Sigmoid colon (tissue), 7 donors: ENCODE results near the gene DCANP1. TPM values are rescaled to one million over a fixed set of nuclear protein-coding genes. Genes with fewer than 3 reads are reported as not detected.
A peak's percentile ranks its signal among the peaks of the same experiment; 100 is the strongest.

ENCODE experiments used
- DNase-seq: peaks from one replicate; pipeline ENCODE4 v3.0.0-alpha.2; 2019
- H3K27ac ChIP-seq, 4 donors: fragments of 200-600 bp; sonication (generic); one replicate each; pipeline ENCODE4 v1.5.1; 2016 to 2019; ENCODE audit warnings: mild to moderate bottlenecking in 1 of 4
- H3K27me3 ChIP-seq, 3 donors: fragments of 200-600 bp; sonication (generic); one replicate each; pipeline ENCODE4 v1.5.1; 2019; ENCODE audit warnings: mild to moderate bottlenecking in 1 of 3
- H3K36me3 ChIP-seq, 4 donors: fragments of 200-600 bp; sonication (generic); one replicate each; pipeline ENCODE4 v1.5.1; 2016 to 2019
- H3K4me1 ChIP-seq, 4 donors: fragments of 200-600 bp; sonication (generic); one replicate each; pipeline ENCODE4 v1.5.1; 2017 to 2019
- H3K4me3 ChIP-seq, 4 donors: fragments of 200-600 bp; sonication (generic); one replicate each; pipeline ENCODE4 v1.5.1; 2017 to 2019; ENCODE audit warnings: mild to moderate bottlenecking in 2 of 4, moderate library complexity in 1 of 4
- H3K9me3 ChIP-seq, 4 donors: fragments of 200-600 bp in 3 of 4; sonication (generic) in 3 of 4; one replicate each; pipeline versions ENCODE4 v1.5.1 to v1.6.1; 2013 to 2019
- CTCF ChIP-seq, 4 experiments: fragments of 450-650 bp in 3 of 4; fragments of 200-600 bp in 1 of 4; IDR thresholded peaks; one replicate each; pipeline ENCODE4 v1.5.1; 2016 to 2019; ENCODE audit warnings: antibody characterized with exemption in 4 of 4, mild to moderate bottlenecking in 3 of 4, moderate library complexity in 2 of 4
- EP300 ChIP-seq, 4 donors: sonication (generic); formaldehyde crosslinking; IDR thresholded peaks; one replicate each; pipeline ENCODE4 v1.6.1; 2017; ENCODE audit warnings: antibody characterized with exemption in 4 of 4
- POLR2A ChIP-seq, 2 donors: fragments of 450-650 bp; IDR thresholded peaks; one replicate each; pipeline ENCODE4 v1.6.1; 2016; ENCODE audit warnings: antibody characterized with exemption in 2 of 2, mild to moderate bottlenecking in 2 of 2, moderate library complexity in 2 of 2
- POLR2AphosphoS5 ChIP-seq, 4 donors: sonication (generic); formaldehyde crosslinking; IDR thresholded peaks; one replicate each; pipeline ENCODE4 v1.6.1; 2017; ENCODE audit warnings: antibody characterized with exemption in 4 of 4
- WGBS, 2 donors: extraction: QIAGEN DNeasy Blood & Tissue Kit; methylation state at CpG; one replicate each; pipeline ENCODE4 v1.1.7; 2013; 5-methylcytosine and 5-hydroxymethylcytosine counted together
- intact Hi-C: fragments of 100-400 bp; cut with DNase I; formaldehyde crosslinking; loops from one replicate; pipeline ENCODE4 v1.15.1; 2023
- polyA plus RNA-seq, 3 donors: library from polyadenylated mRNA; stranded (reverse); fragments of 200-250 nt; gene quantifications; one replicate each; pipeline ENCODE4 v1.2.3, GENCODE V29; 2013
- total RNA-seq, 4 donors: library from RNA; depleted of rRNA; stranded (reverse); fragments of >200 nt; gene quantifications; one replicate each; pipeline ENCODE4 v1.1.0, GENCODE V29; 2016
- donor health status: healthy with polysubstance abuse.
- donor health status: Bipolar disorder and iron deficiency.
- donor health status: healthy.

The DCANP1 gene
- total and polyA plus RNA-seq, 7 donors = 0.13 to 0.46 TPM; not detected in 5

GRCh38 chr5:135448071-135448739 is 1.1 kb upstream of the DCANP1 start:
- H3K4me1 ChIP-seq = peaks cover 0 to 7% (median 4%) of the 10 kb centered on the region in 4 donors
- H3K9me3 ChIP-seq = no peaks in the 10 kb centered on the region
- intact Hi-C loops = no loop called here
- TF ChIP-seq EP300 (IDR thresholded peaks at IDR 0.05) (no peak), POLR2A (IDR thresholded peaks at IDR 0.05) (no peak), CTCF (IDR thresholded peaks at IDR 0.05) (no peak), POLR2AphosphoS5 (IDR thresholded peaks at IDR 0.05) (no peak)
- no peak for DNase-seq
- no peak overlapping the region for H3K4me3 ChIP-seq
- H3K27ac ChIP-seq = no peak overlapping the region
- H3K27me3 ChIP-seq = no peaks in the 10 kb centered on the region
- WGBS, 2 donors = 77 to 79% methylated on average over 9 of the region's 9 CpGs
- H3K36me3 ChIP-seq = no peaks in the 10 kb centered on the region

GRCh38 chr5:135446615-135447014 is 533 bp downstream of the DCANP1 start:
- no peak for DNase-seq
- H3K4me1 ChIP-seq = peaks cover 0 to 15% (median 5%) of the 10 kb centered on the region in 4 donors
- TF ChIP-seq POLR2AphosphoS5 (IDR thresholded peaks at IDR 0.05) (no peak), EP300 (IDR thresholded peaks at IDR 0.05) (no peak), POLR2A (IDR thresholded peaks at IDR 0.05) (no peak), CTCF (IDR thresholded peaks at IDR 0.05) (no peak)
- H3K27me3 ChIP-seq = no peaks in the 10 kb centered on the region
- no peak overlapping the region for H3K4me3 ChIP-seq
- WGBS, 2 donors = 59 to 73% methylated on average over 7 of the region's 7 CpGs
- H3K36me3 ChIP-seq = no peaks in the 10 kb centered on the region
- intact Hi-C loops = no loop called here
- no peak overlapping the region for H3K27ac ChIP-seq
- no peaks in the 10 kb centered on the region for H3K9me3 ChIP-seq

GRCh38 chr5:135446206-135446605 is 942 bp downstream of the DCANP1 start:
- DNase-seq = peak; percentile 20
- Histone ChIP-seq H3K9me3 (no peaks in the 10 kb centered on the region), H3K4me3 (no peak overlapping the region), H3K4me1 (peaks cover 0 to 18% (median 7%) of the 10 kb centered on the region in 4 donors), H3K36me3 (no peaks in the 10 kb centered on the region), H3K27ac (no peak overlapping the region), H3K27me3 (no peaks in the 10 kb centered on the region)
- no peak for TF ChIP-seq CTCF (IDR thresholded peaks at IDR 0.05)
- no peak for TF ChIP-seq EP300 (IDR thresholded peaks at IDR 0.05)
- TF ChIP-seq POLR2A (IDR thresholded peaks at IDR 0.05) = no peak
- no peak for TF ChIP-seq POLR2AphosphoS5 (IDR thresholded peaks at IDR 0.05)
- WGBS, 2 donors = 75 to 82% methylated on average over 9 of the region's 9 CpGs
- intact Hi-C loops = no loop called here

- Histone ChIP-seq H3K27ac (no peak overlapping the region), H3K4me3 (no peak overlapping the region), H3K9me3 (no peaks in the 10 kb centered on the region), H3K36me3 (no peaks in the 10 kb centered on the region), H3K4me1 (peaks cover 0 to 18% (median 7%) of the 10 kb centered on the region in 4 donors), H3K27me3 (no peaks in the 10 kb centered on the region)
- TF ChIP-seq CTCF (IDR thresholded peaks at IDR 0.05) (no peak), EP300 (IDR thresholded peaks at IDR 0.05) (no peak), POLR2A (IDR thresholded peaks at IDR 0.05) (no peak), POLR2AphosphoS5 (IDR thresholded peaks at IDR 0.05) (no peak)
- peak; percentile 48 for DNase-seq
- intact Hi-C loops = no loop called here
- 83 to 89% methylated on average over 14 of the region's 14 CpGs for WGBS, 2 donors
These were observed 1.7 kb downstream of the DCANP1 start for GRCh38 chr5:135445306-135445985.
